Mesangial cell (primary cell): ENCODE data around the gene GZMB. TPM values are rescaled to one million over a fixed set of nuclear protein-coding genes. Genes with fewer than 3 reads are reported as not detected.

ENCODE experiments used
- total RNA-seq: library from RNA; depleted of rRNA; stranded (reverse); fragments of >200 nt; gene quantifications from 2 replicates; pipeline ENCODE4 v1.2.3, GENCODE V29; 2015

Gene GZMB, protein sequence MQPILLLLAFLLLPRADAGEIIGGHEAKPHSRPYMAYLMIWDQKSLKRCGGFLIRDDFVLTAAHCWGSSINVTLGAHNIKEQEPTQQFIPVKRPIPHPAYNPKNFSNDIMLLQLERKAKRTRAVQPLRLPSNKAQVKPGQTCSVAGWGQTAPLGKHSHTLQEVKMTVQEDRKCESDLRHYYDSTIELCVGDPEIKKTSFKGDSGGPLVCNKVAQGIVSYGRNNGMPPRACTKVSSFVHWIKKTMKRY
- total RNA-seq, result not detected in 2 replicates

GRCh38 chr14:24634158-24634557, at the start of gene GZMB:
Gene GZMB (minus strand): TSS chr14:24634190. CDS start chr14:24634160, 30 bp downstream.

DNA sequence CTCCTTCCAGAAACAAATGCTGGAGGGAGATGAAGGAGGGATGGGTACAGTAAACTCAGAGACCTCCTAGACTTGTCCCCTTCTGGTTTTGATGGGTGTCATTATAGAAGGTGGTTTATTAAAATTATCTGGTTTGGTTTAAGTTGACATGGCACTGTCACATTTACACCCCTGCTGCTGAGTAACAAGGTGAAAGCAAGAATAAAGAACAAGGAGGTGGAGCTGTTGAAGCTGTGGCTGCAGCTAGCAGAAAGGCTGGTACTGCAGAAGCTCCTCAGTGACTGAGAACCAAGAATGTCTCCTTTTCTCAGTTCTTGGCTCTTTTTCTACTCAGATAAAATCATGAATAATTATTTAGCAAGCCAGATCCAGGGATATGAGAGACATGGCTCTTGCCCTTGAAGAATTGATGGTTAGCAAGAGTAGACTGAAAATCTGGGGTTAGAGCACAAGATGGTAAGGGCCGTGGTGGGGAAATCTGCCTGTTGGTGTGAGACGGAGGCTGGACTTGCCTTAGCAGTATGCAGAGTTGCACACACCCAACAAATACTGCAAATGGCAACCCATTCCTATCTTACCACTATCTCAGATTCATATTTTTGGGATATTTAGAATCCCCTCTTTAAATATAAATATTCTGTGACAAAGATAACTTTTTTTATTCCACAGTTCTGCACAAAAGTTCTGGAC, 24.2 kb downstream of the GZMB start, which contains the start of gene GZMH:
Gene GZMH (minus strand): TSS at position 31 of the 690 bp plus-strand sequence. CDS start 72 bp downstream, outside the sequence.

Other genes with a start within 250 kb of the GZMB start
- 6.7 and 22.6 TPM in 2 replicates for gene NYNRIN, start 235.2 kb downstream of the GZMB start, total RNA-seq
- 0.65 and 1.6 TPM in 2 replicates for gene CBLN3, start 204.5 kb downstream of the GZMB start, total RNA-seq
- 30.3 and 36.6 TPM in 2 replicates for gene KHNYN, start 204.2 kb downstream of the GZMB start, total RNA-seq
- 33.9 and 163 TPM in 2 replicates for gene SDR39U1, start 191.4 kb downstream of the GZMB start, total RNA-seq
- gene CMA1, start 125.9 kb downstream of the GZMB start, total RNA-seq, result not detected in 2 replicates
- gene CTSG, start 57.9 kb downstream of the GZMB start, total RNA-seq, result not detected in 2 replicates
- gene GZMH, start 24.5 kb downstream of the GZMB start, total RNA-seq, result not detected in 2 replicates